Activated CD4-positive, CD25-positive, alpha-beta regulatory T cell treated with anti-CD3 and anti-CD28 coated beads, Interleukin-2, amount 50 U/mL, for 72 hours (primary cell): ENCODE results near the gene SLC6A9.
A peak's percentile ranks its signal among the peaks of the same experiment; 100 is the strongest.

ENCODE experiments used
- DNase-seq: peaks from one replicate; pipeline ENCODE4 v3.0.0; 2021

SLC6A9 gene

DNA sequence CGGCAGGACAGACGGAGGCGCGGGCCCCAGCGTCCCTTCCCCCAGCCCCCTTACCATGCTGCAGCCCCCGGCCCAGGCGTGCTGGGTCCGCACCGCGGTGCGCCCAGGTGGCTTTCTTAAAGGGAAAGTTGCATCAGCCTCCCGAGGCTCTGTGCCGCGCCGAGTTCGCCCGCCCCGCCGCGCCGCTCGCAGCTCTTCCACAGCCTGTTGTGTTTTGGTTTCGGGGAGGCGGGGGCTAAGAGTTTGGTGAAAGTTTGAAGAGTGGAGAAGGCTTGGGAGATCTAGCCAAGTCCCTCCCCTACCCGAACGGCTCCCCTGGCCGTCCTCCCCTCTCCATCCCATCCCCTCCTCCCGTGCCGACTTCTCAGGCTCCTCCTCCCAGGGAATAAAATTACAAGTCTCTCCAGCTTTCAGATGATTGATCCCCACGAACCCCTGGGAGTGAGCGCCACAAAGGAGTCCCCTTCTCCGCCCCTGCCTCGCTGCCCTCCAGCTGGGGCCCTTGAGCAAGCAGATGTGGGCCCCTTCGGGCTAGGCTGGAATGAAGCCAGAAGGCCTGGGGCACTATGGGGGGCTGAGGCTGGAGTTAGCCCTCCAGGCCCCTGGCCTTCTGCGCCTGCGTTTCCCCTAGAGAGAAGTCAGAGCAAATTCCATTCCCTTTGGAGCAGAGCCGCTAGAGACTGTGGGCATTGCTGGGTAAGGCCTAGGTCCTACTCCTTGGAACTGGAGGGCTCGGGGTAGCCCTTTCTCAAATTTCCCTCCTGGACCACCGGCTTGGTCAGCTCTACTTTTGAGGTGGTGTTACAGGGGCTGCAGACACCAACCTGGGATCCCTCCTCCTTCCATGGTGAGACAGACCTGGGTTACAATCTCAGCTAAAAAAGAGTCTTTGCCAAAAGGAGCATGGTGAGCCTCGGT lies at the start of gene SLC6A9:
SLC6A9 (minus strand) TSS at position 211 of the 918 bp plus-strand sequence. CDS start 7,185 bp downstream, outside the sequence.
- DNase-seq = peak; percentile 44

DNA sequence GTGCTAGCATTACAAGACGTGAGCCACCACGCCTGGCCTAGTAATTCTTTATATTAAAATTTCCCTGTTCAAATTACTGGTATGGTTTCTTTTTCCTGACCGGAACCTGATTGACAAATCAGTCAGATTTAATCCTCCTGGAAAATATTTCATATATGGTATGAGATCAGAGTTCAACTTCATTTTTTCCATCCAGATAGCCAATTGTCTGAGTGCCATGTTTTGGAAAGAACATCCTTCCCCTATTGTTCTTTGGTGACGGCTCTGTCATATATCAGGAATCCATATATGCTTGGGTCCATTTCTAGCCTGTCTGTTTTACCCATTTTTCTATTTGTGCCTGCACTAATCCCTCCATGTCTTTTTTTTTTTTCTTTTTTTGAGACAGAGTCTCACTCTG lies 48.3 kb upstream of the SLC6A9 start:
- no peak for DNase-seq

DNA sequence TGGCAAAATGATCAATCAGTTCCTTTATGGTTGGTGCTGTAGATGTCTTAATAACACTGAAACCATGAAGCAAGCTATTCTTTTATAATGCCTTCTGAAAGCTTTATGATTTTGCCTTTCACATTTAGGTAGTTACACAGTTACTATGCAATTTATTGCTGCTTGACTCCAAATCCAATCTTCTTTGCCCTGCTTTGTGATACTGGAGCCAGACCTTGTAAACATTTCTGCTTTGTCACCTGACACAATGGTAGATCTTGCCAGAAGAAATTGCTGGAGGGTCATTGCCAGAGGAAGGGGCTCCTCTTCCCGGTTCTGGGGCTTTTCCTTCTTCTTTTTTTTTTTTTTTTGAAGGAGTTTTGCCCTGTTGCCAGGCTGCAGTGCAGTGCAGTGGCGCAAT lies 46.8 kb upstream of the SLC6A9 start:
- DNase-seq = no peak

GRCh38 chr1:44077421-44077820 lies 46.2 kb upstream of the SLC6A9 start:
- DNase-seq = no peak

DNA sequence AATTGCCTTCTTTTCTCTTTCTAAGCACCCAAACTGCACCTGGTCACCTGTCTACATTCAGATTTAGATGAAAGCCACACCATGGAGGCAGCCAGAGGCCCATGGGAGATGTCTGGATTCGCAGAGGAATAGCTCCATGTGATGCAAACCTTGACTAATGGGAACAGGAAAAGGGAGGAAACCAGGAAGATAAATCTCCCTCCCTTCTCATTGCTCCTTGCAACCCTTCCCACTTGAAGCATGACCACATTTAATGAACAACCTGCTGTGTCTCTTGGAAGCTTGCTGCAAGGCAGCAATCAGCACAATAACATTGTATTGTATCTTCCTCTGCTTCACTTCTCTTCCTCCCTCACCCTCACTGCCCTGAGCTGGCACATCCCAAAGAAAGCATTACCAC lies 44.8 kb upstream of the SLC6A9 start:
- no peak for DNase-seq

- DNase-seq = no peak
Observed at GRCh38 chr1:44074415-44074814, 43.2 kb upstream of the SLC6A9 start.

- no peak for DNase-seq
Observed at GRCh38 chr1:44073528-44073927, 42.3 kb upstream of the SLC6A9 start.

GRCh38 chr1:44072821-44073220 lies 41.6 kb upstream of the SLC6A9 start:
- DNase-seq = no peak

GRCh38 chr1:44072204-44072603 lies 40.9 kb upstream of the SLC6A9 start:
- DNase-seq = no peak

- DNase-seq = no peak
Observed at GRCh38 chr1:44071461-44071860, 40.2 kb upstream of the SLC6A9 start.

- DNase-seq = no peak
Observed at GRCh38 chr1:44068442-44068921, 37.2 kb upstream of the SLC6A9 start.

- no peak for DNase-seq
Observed at GRCh38 chr1:44067266-44068250, 36.3 kb upstream of the SLC6A9 start.

DNA sequence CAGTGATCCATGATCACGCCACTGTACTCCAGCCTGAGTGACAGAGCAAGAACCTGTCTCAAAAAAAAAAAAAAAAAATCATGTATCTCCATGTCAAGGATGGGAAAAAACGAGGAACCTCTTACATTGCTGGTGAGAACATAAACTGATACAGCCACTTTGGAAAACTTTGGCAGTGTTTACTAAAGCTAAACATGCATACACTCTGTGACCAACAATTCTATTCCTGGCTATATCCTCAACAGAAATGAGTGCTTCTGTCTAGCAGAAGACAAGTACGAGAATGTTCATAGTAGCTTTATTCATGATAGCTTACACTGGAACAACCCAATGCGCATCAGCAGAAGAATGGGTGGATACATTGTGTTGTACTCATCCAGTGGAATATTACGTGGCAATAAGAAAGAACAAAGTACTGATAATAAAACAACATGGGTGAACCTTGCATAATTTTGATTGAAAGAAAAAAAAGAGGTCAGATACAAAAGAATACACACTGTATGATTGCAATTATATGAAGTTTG lies 31.5 kb upstream of the SLC6A9 start:
- DNase-seq = no peak

DNA sequence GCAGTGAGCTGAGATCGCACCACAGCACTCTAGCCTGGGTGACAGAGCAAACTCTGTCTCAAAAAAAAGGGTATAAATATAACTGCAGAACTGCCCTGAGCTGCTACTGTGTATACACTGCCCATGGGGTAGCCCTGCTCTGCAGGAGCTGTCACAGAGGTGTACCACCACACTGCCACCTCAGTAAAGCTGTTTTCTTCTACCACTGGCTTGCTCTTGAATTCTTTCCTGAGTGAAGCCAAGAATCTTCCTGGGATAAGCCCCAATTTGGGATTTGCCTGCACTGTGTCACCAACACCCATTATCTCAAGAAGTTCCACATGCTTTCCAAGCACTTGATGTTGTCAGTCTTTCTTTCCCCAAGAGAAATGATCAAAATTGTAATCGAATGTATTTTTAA lies 30.6 kb upstream of the SLC6A9 start:
- no peak for DNase-seq

DNA sequence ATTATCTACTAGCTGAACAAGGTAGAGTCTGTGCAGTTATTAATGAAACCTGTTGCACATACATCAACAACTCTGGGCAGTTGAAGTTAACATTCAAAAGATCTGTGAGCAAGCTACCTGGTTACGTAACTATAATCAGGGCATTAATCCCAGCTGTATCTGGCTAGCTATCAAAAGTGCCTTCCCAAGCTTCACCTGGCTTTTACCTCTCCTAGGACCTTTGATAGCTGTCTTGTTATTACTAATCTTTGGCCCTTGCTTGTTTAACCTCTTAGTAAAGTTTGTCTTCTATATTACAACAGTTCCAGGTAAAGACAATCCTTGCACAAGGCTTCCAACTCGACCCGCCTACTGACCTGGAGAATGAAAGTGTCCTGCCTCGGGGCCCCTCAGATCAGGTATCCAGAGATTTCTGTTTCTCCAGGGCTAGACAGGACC lies 29.6 kb upstream of the SLC6A9 start:
- DNase-seq = no peak

DNA sequence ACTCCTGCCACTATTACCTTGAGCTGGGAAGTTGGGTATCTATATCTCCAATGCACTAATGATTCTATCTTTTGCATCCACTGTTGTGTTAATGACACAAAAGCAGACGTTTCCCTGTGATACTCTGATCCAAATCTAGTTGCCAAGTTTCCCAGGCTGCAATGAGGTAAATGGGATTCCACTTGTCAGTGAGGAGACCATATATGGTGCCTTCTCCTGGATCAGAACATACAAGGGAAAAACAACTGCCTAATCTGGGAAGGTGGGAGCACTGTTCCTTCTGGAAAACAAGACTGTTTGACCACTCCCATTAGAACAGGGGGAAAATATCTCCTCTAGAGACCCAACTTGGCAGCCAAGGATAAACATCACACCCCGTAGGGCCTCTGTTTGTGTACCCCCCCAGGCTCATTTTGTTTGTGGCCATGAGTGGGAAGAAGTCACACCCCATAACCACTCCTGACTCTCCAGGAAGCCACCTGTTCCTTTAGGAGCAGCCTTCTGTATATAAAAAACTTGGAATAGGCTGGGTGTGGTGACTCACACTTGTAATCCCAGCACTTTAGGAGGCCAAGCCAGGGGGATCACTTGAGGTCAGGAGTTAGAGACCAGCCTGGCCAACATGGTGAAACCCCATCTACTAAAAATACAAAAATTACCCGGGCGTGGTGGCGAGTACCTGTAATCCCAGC lies 28.5 kb upstream of the SLC6A9 start:
- no peak for DNase-seq

DNA sequence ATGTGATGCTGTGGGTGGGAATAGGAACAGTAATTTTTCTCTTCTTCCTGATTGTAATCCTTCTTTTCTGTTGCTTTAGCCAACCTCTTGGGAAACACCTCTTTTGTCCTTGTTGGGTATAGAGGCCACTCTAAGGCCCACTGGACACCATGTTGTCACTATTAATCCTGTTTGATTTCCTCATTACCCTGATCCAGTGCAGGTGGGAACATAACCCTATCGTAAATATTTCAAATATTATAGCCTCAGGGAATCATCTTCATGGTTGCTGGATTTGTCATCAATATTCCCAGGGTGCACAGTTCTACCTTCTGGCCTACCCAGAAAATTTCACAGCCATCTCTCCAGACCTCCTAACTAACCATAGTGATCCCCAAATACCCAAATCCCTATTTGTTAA lies 27.9 kb upstream of the SLC6A9 start:
- no peak for DNase-seq

DNA sequence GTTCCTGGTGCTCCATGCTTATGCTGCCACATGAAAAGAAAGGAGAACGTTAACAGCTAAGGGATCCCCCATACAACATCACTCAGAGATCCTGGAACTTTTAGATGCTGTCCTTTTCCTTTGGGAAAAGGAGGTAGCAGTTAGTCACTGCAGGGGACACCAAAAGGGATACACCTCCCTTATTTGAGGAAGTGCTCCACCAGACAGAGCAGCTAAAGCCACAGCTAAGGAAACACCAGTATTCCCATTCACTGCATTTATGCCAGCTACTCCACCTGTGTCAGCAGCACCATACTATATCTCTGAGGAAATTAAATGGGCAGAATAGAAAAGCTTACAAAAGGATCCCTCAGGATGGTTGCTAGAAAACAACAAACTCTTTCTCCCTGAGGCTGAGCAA lies 26.0 kb upstream of the SLC6A9 start:
- DNase-seq = no peak

GRCh38 chr1:44053394-44053793 lies 22.1 kb upstream of the SLC6A9 start:
- DNase-seq = no peak

DNA sequence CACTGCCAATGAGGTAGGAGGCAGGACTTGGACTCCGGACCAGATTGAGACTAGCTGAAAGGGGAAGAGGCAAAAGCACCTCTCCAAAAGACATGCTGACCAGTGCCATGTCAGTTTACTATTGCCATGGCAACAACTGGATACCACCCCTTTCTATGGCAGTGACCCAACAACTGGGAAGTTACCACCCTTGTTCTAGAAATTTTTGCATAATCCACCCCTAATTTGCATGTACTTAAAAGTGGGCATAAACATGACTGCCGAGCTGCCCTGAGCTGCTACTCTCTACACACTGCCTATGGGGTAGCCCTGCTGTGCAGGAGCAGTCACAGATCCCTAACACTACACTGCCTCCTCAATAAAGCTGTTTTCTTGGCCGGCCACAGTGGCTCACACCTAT lies 19.0 kb upstream of the SLC6A9 start:
- no peak for DNase-seq

GRCh38 chr1:44049839-44050238 lies 18.6 kb upstream of the SLC6A9 start:
- no peak for DNase-seq

GRCh38 chr1:44048532-44049215 lies 17.4 kb upstream of the SLC6A9 start:
- DNase-seq = no peak
